ENCODE results near the gene ADAM12.
"Not testable (repeated sequence)": the region's sequence is repeated elsewhere in the genome, so short reads cannot be mapped to it uniquely, and the experiment has no call there.

The ADAM12 gene

GRCh38 chr10:126177417-126178030 lies 210.8 kb downstream of the ADAM12 start:
- no peak for DNase-seq (ENCODE audit: low spot score)

GRCh38 chr10:126175641-126176262 lies 212.5 kb downstream of the ADAM12 start:
- DNase-seq (ENCODE audit: low spot score): no peak

GRCh38 chr10:126172755-126173154 lies 215.5 kb downstream of the ADAM12 start:
- not testable (repeated sequence) for DNase-seq (ENCODE audit: low spot score)

- no peak for DNase-seq (ENCODE audit: low spot score)
Observed at GRCh38 chr10:126171555-126171954, 216.7 kb downstream of the ADAM12 start.

GRCh38 chr10:126170776-126171175 lies 217.5 kb downstream of the ADAM12 start:
- DNase-seq (ENCODE audit: low spot score): no peak

- DNase-seq (ENCODE audit: low spot score): no peak
Observed at GRCh38 chr10:126170371-126170770, 217.9 kb downstream of the ADAM12 start.

GRCh38 chr10:126169899-126170298 lies 218.4 kb downstream of the ADAM12 start:
- no peak for DNase-seq (ENCODE audit: low spot score)

- DNase-seq (ENCODE audit: low spot score): no peak
Observed at GRCh38 chr10:126166797-126167196, 221.5 kb downstream of the ADAM12 start.

- no peak for DNase-seq (ENCODE audit: low spot score)
Observed at GRCh38 chr10:126165874-126166273, 222.4 kb downstream of the ADAM12 start.

GRCh38 chr10:126163506-126163905 lies 224.8 kb downstream of the ADAM12 start:
- no peak for DNase-seq (ENCODE audit: low spot score)

GRCh38 chr10:126161691-126162090 lies 226.6 kb downstream of the ADAM12 start:
- no peak for DNase-seq (ENCODE audit: low spot score)

GRCh38 chr10:126160971-126161630 lies 227.2 kb downstream of the ADAM12 start:
- DNase-seq (ENCODE audit: low spot score): no peak

- no peak for DNase-seq (ENCODE audit: low spot score)
Observed at GRCh38 chr10:126160571-126160970, 227.7 kb downstream of the ADAM12 start.

- no peak for DNase-seq (ENCODE audit: low spot score)
Observed at GRCh38 chr10:126158133-126158892, 230.0 kb downstream of the ADAM12 start.

- DNase-seq (ENCODE audit: low spot score): no peak
Observed at GRCh38 chr10:126157189-126157588, 231.1 kb downstream of the ADAM12 start.

- DNase-seq (ENCODE audit: low spot score): no peak
Observed at GRCh38 chr10:126156503-126156902, 231.8 kb downstream of the ADAM12 start.

- no peak for DNase-seq (ENCODE audit: low spot score)
Observed at GRCh38 chr10:126156012-126156411, 232.3 kb downstream of the ADAM12 start.

GRCh38 chr10:126155528-126155927 lies 232.7 kb downstream of the ADAM12 start:
- no peak for DNase-seq (ENCODE audit: low spot score)

GRCh38 chr10:126153711-126154628 lies 234.3 kb downstream of the ADAM12 start:
- no peak for DNase-seq (ENCODE audit: low spot score)

- DNase-seq (ENCODE audit: low spot score): no peak
Observed at GRCh38 chr10:126147866-126148587, 240.2 kb downstream of the ADAM12 start.

GRCh38 chr10:126146771-126147170 lies 241.5 kb downstream of the ADAM12 start:
- no peak for DNase-seq (ENCODE audit: low spot score)
